AG09309 (cell line): ENCODE results near the gene OR9G1.

Experiments
- DNase-seq: peaks from one replicate; pipeline ENCODE4 v3.0.0-alpha.2; 2010; ENCODE audit warnings: low read depth
- H3K4me3 ChIP-seq: 2 replicates; pipeline ENCODE4 v1.5.1; 2011; ENCODE audit warnings: mild to moderate bottlenecking, low read depth, low read length, moderate library complexity; ENCODE audit not compliant: control insufficient read depth
- TF ChIP-seq, protein P1 (sequence below): IDR thresholded peaks from 2 replicates; pipeline ENCODE4 v1.5.1; 2011; ENCODE audit warnings: mild to moderate bottlenecking, low read depth, low read length, inconsistent platforms; ENCODE audit not compliant: insufficient read depth, control insufficient read depth; ENCODE audit errors: missing control alignments

Gene OR9G1

DNA sequence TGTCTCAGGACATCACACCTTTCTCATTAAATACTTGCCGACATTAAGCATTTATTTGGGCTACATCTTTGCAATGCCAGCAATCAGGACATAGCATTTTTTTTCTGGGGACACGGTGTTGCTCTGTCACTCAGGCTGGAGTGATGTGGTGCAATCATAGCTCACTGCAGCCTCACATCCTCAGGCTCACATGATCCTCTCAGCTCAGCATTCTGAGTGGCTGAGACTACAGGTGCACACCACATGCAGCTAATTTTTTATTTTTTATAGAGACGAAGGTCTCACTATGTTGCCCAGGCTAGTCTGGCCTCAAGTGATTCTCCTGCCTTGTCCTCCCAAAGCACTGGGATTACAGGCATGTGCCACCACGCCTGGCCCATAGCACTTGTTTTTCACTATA lies 21.6 kb downstream of the OR9G1 start:
- TF ChIP-seq, protein P1, sequence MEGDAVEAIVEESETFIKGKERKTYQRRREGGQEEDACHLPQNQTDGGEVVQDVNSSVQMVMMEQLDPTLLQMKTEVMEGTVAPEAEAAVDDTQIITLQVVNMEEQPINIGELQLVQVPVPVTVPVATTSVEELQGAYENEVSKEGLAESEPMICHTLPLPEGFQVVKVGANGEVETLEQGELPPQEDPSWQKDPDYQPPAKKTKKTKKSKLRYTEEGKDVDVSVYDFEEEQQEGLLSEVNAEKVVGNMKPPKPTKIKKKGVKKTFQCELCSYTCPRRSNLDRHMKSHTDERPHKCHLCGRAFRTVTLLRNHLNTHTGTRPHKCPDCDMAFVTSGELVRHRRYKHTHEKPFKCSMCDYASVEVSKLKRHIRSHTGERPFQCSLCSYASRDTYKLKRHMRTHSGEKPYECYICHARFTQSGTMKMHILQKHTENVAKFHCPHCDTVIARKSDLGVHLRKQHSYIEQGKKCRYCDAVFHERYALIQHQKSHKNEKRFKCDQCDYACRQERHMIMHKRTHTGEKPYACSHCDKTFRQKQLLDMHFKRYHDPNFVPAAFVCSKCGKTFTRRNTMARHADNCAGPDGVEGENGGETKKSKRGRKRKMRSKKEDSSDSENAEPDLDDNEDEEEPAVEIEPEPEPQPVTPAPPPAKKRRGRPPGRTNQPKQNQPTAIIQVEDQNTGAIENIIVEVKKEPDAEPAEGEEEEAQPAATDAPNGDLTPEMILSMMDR = no peak
- no peak overlapping the region for H3K4me3 ChIP-seq
- no peak for DNase-seq

GRCh38 chr11:56740107-56740506 lies 41.2 kb downstream of the OR9G1 start:
- H3K4me3 ChIP-seq = no peak overlapping the region
- TF ChIP-seq, protein P1 = no peak
- DNase-seq = no peak

DNA sequence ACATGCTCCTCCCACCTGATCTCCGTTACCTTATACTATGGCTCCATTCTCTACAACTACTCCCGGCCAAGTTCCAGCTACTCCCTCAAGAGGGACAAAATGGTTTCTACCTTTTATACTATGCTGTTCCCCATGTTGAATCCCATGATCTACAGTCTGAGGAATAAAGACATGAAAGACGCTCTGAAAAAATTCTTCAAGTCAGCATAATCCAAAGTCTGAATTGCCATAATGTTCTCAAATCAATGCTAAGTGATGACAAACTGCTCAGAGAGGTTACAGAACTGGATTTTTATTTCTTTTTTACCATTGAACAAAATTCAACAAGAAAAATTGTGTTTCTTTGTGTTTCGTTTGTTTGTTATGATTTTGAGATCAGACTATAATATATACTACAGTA lies 42.0 kb downstream of the OR9G1 start:
- TF ChIP-seq, protein P1 = no peak
- H3K4me3 ChIP-seq = no peak overlapping the region
- DNase-seq = no peak

GRCh38 chr11:56748597-56748996 lies 49.7 kb downstream of the OR9G1 start, which contains the start of gene OR9G4:
OR9G4 (minus strand) TSS chr11:56748697; CDS start chr11:56743766, 4,931 bp downstream.
- TF ChIP-seq, protein P1 = no peak
- no peak for DNase-seq
- H3K4me3 ChIP-seq = no peak within 1 kb of the TSS

DNA sequence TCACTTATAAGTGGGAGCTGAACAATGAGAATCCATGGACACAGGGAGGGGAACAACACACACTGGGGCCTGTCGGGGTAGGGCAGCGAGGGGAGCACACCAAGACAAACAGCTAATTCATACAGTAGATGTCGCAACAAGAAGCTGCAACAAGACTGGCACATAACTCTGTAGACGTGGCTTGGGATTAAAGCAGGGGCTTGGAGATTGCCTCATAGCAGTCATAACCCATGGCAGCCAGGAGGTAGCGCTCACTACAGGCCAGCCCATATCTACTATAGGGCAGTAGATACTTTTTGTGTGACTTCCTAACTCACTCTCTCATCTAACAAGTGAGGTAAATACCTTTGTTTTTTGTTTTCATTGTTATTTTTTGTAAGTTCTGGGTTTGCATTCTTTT lies 51.3 kb downstream of the OR9G1 start:
- H3K4me3 ChIP-seq = no peak overlapping the region
- no peak for DNase-seq
- TF ChIP-seq, protein P1 = no peak

GRCh38 chr11:56751480-56751879 lies 52.6 kb downstream of the OR9G1 start:
- DNase-seq = no peak
- TF ChIP-seq, protein P1 = no peak
- H3K4me3 ChIP-seq = no peak overlapping the region
